ENCODE data around the gene ANXA6.
A peak's percentile ranks its signal among the peaks of the same experiment; 100 is the strongest.

Gene ANXA6

GRCh38 chr5:151051931-151052608, 105.5 kb downstream of the ANXA6 start:
- peak overlapping the region in 1 of 2 donors; percentile 33 for H3K9ac ChIP-seq (ENCODE audit: low read depth in 1 of 2, low read length in 2 of 2)
- H3K27ac ChIP-seq (ENCODE audit: low read depth, low read length) = no peak overlapping the region
- peaks cover 18 to 26% of the 10 kb centered on the region in 2 donors for H3K4me1 ChIP-seq (ENCODE audit: control insufficient read depth in 1 of 2, insufficient read depth in 2 of 2, low read length in 2 of 2)
- H3K36me3 ChIP-seq (ENCODE audit: control insufficient read depth in 1 of 2, insufficient read depth in 2 of 2, low read length in 2 of 2) = peaks cover 62 to 78% of the 10 kb centered on the region in 2 donors
- no peaks in the 10 kb centered on the region for H3K9me3 ChIP-seq (ENCODE audit: control insufficient read depth in 1 of 2, low read length in 2 of 2)
- no peak overlapping the region for H3K4me3 ChIP-seq (ENCODE audit: low read depth in 1 of 2, low read length in 2 of 2)
- H3K27me3 ChIP-seq (ENCODE audit: control insufficient read depth in 1 of 2, insufficient read depth in 2 of 2, low read length in 2 of 2) = no peaks in the 10 kb centered on the region

DNA sequence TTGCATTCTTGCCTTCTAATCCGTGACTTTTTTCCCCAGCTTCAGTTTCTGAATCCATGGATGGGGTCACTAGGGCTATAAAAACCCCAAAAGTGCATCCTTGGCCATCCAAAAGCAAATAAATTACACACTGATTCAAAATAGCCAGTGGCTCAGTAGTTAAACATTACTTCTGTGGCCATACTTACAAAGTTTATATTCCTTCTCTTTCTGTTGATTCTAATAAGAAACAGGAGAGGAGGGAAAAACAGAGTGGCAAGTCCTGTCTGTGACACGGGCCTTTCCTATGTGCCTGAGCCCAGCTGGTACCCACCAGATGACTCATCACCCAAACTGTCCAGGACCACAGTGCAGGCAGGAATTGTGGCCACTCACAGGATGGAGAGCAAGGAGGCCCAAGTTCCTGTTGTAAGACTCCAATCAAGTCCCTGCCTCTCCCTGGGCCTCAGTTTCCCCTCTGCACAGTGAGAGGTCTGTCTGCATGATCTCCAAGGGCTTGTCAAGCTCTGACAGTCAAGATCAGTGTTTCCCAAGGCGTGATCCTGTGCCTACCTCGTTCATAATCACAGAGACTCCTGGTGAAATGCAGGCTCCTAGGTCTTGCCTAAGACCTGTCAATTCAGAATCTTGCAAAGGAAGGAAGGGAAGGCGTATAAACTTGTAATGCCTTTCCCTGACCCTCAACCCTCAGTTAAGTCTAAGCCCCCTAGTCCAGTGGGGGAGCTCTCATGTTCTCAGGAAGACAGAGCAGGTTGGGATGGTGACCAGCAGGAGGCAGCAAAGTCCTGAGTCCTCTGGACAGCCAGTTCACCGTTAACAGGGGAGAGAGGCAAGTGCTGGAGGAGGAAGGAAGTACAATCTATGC, 106.3 kb downstream of the ANXA6 start:
- Histone ChIP-seq H3K9ac (ENCODE audit: low read depth in 1 of 2, low read length in 2 of 2) (no peak overlapping the region), H3K9me3 (ENCODE audit: control insufficient read depth in 1 of 2, low read length in 2 of 2) (no peaks in the 10 kb centered on the region), H3K27ac (ENCODE audit: low read depth, low read length) (no peak overlapping the region), H3K4me1 (ENCODE audit: control insufficient read depth in 1 of 2, insufficient read depth in 2 of 2, low read length in 2 of 2) (peaks cover 18 to 26% of the 10 kb centered on the region in 2 donors), H3K27me3 (ENCODE audit: control insufficient read depth in 1 of 2, insufficient read depth in 2 of 2, low read length in 2 of 2) (no peaks in the 10 kb centered on the region), H3K36me3 (ENCODE audit: control insufficient read depth in 1 of 2, insufficient read depth in 2 of 2, low read length in 2 of 2) (peaks cover 66 to 78% of the 10 kb centered on the region in 2 donors), H3K4me3 (ENCODE audit: low read depth in 1 of 2, low read length in 2 of 2) (no peak overlapping the region)

Data from duodenal mucosa (tissue), 2 donors.